KMS-11 (cell line): ENCODE results near the gene DPM2.

ENCODE experiments used
- H2AFZ ChIP-seq: fragments of 200-600 bp; sonication (generic); 2 replicates; pipeline ENCODE4 v1.6.1; 2016; ENCODE audit warnings: antibody characterized with exemption, mixed run types, low read depth
- H3K27ac ChIP-seq: fragments of 200-600 bp; sonication (generic); 2 replicates; pipeline ENCODE4 v1.6.1; 2016; ENCODE audit warnings: mild to moderate bottlenecking, mixed run types
- H3K27me3 ChIP-seq: fragments of 200-600 bp; sonication (generic); 2 replicates; pipeline ENCODE4 v1.6.1; 2017; ENCODE audit warnings: mild to moderate bottlenecking, low read depth, mixed run types, moderate library complexity; ENCODE audit not compliant: insufficient read depth
- H3K36me3 ChIP-seq: fragments of 200-600 bp; sonication (generic); 2 replicates; pipeline ENCODE4 v1.6.1; 2017; ENCODE audit warnings: mild to moderate bottlenecking, mixed run types; ENCODE audit not compliant: insufficient read depth
- H3K4me1 ChIP-seq: fragments of 200-600 bp; sonication (generic); 2 replicates; pipeline ENCODE4 v1.6.1; 2016; ENCODE audit warnings: mild to moderate bottlenecking, low read depth, mixed run types; ENCODE audit not compliant: poor library complexity, severe bottlenecking
- H3K4me2 ChIP-seq: fragments of 200-600 bp; sonication (generic); 2 replicates; pipeline ENCODE4 v1.7.0; 2016; ENCODE audit warnings: mild to moderate bottlenecking, mixed run types
- H3K4me3 ChIP-seq: fragments of 200-600 bp; sonication (generic); IDR thresholded peaks from 2 replicates; pipeline ENCODE4 v1.6.1; 2017; ENCODE audit warnings: low read depth, low read length, mixed read lengths; ENCODE audit not compliant: insufficient read depth
- H3K79me2 ChIP-seq: fragments of 200-600 bp; sonication (generic); 2 replicates; pipeline ENCODE4 v1.6.1; 2016; ENCODE audit warnings: low read depth, mixed run types; ENCODE audit not compliant: insufficient read depth
- H3K9ac ChIP-seq: fragments of 200-600 bp; sonication (generic); 2 replicates; pipeline ENCODE4 v1.6.1; 2016; ENCODE audit warnings: mild to moderate bottlenecking, mixed run types
- H4K20me1 ChIP-seq: fragments of 200-600 bp; sonication (generic); 2 replicates; pipeline ENCODE4 v1.6.1; 2016; ENCODE audit warnings: mild to moderate bottlenecking, mixed run types; ENCODE audit not compliant: insufficient read depth
- TF ChIP-seq, protein P1 (sequence below): fragments of 200-600 bp; sonication (generic); conservative IDR thresholded peaks from 2 replicates; pipeline ENCODE4 v1.6.1; 2017; ENCODE audit warnings: low read depth, mild to moderate bottlenecking, antibody characterized with exemption, low read length, moderate library complexity, mixed read lengths

DPM2 gene

DNA sequence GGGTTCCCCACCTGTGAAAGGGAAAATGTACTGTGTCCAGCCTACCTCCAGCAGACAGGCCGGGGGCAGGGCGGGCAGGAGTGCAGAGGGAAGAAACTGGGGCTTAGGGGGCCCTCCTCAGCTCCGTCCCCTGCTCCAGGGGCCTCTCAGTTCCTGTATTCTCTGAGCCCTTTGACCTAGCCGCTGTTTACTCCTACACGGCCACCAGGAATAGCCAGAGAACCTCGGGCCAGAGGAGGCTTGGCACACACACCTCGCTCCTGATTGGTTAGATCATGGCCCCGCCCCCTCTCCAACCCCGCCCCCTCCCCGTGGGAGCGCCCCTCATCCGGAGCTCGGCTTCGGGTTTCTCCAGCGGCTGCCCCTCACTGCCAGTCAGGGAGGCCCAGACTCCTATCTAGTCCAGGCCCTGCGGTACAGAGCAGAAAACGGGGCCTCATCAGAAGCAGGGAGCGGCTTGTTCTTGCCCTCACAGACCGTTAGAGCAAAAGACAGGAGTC is 40.4 kb downstream of the DPM2 start:
- TF ChIP-seq, protein P1, sequence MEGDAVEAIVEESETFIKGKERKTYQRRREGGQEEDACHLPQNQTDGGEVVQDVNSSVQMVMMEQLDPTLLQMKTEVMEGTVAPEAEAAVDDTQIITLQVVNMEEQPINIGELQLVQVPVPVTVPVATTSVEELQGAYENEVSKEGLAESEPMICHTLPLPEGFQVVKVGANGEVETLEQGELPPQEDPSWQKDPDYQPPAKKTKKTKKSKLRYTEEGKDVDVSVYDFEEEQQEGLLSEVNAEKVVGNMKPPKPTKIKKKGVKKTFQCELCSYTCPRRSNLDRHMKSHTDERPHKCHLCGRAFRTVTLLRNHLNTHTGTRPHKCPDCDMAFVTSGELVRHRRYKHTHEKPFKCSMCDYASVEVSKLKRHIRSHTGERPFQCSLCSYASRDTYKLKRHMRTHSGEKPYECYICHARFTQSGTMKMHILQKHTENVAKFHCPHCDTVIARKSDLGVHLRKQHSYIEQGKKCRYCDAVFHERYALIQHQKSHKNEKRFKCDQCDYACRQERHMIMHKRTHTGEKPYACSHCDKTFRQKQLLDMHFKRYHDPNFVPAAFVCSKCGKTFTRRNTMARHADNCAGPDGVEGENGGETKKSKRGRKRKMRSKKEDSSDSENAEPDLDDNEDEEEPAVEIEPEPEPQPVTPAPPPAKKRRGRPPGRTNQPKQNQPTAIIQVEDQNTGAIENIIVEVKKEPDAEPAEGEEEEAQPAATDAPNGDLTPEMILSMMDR, result no peak
- peaks cover 4% of the 10 kb centered on the region for H3K4me1 ChIP-seq
- H3K79me2 ChIP-seq, result 0 out of 2 replicates have a peak, but pooled peaks cover 4% of the 10 kb centered on the region
- no peak overlapping the region for H3K4me2 ChIP-seq
- no peaks in the 10 kb centered on the region for H4K20me1 ChIP-seq
- H3K36me3 ChIP-seq, result no peaks in the 10 kb centered on the region; the same call in 1 of the 2 replicates
- no peak overlapping the region for H3K9ac ChIP-seq
- H2AFZ ChIP-seq, result no peak overlapping the region
- no peak overlapping the region for H3K4me3 ChIP-seq
- no peak overlapping the region for H3K27ac ChIP-seq
- H3K27me3 ChIP-seq, result no peaks in the 10 kb centered on the region

DNA sequence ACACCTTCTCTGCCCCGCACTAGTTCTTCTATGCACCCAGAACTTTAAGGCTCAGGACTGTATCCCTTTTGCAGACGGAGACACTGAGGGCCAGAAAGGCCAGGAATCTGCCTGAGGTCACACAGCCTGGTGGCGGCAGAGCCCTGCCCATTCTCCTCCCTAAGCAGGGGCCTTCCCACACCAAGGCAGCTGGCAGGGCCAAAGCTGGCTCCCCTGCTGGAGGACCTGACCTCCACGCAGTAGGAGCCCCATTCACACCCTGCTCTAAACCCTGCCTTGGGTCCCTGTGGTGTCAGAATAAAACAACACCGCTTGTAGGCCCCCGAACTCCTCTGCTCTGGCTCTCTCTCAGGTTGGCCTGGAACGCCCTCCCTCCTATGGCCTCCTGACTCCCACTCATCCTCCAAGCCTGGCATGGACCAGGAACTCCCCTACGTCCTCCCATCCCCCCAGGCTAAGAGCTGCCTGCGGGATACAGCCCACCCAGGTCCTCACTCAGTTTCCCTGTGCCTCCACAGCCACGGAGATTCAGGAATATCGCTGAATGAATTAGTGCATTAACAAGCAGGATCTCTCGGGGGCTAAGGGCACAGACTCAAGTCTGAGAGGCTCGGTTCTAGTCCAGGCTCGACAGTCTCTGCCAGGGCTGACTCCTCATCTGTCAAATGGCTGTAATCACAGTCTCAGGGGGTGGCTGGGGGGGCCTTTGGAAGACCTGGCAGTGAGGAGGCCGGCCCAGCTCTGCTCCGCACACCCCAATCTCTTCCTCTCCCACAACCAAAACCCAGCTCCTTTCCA is 41.1 kb downstream of the DPM2 start:
- 0 out of 2 replicates have a peak, but pooled peaks cover 4% of the 10 kb centered on the region for H3K79me2 ChIP-seq
- no peak overlapping the region for H3K9ac ChIP-seq
- H2AFZ ChIP-seq, result no peak overlapping the region
- no peaks in the 10 kb centered on the region for H4K20me1 ChIP-seq
- H3K4me3 ChIP-seq, result no peak overlapping the region
- H3K4me1 ChIP-seq, result peaks cover 4% of the 10 kb centered on the region
- no peaks in the 10 kb centered on the region; the same call in 1 of the 2 replicates for H3K36me3 ChIP-seq
- H3K27ac ChIP-seq, result no peak overlapping the region
- no peaks in the 10 kb centered on the region for H3K27me3 ChIP-seq
- no peak overlapping the region for H3K4me2 ChIP-seq
- TF ChIP-seq, protein P1, result no peak

DNA sequence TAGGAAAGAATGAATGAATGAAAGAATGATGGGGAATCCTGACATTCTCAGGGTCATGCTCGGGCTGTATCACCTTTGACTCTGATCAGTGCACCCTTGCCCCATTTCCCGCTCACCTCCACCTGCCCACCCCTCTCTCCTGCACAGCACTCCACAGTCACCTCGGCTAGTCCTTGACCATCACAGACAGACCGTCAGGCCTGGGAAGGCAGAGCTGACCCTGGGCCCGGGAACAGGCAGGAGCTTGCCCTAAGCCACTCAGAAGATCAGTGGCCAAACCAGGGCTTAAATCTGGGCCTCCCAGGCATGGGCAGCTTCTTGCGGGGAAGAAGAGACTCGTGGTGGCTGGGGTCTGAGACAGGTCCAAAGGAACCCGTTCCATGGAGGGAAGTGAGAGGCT is 41.8 kb downstream of the DPM2 start:
- Histone ChIP-seq H3K4me3 (no peak overlapping the region), H3K4me2 (no peak overlapping the region), H3K9ac (no peak overlapping the region), H3K4me1 (peaks cover 4% of the 10 kb centered on the region), H2AFZ (no peak overlapping the region), H3K36me3 (no peaks in the 10 kb centered on the region; the same call in 1 of the 2 replicates), H3K27me3 (no peaks in the 10 kb centered on the region), H3K79me2 (0 out of 2 replicates have a peak, but pooled peaks cover 4% of the 10 kb centered on the region), H4K20me1 (no peaks in the 10 kb centered on the region), H3K27ac (no peak overlapping the region)
- TF ChIP-seq, protein P1, result no peak

DNA sequence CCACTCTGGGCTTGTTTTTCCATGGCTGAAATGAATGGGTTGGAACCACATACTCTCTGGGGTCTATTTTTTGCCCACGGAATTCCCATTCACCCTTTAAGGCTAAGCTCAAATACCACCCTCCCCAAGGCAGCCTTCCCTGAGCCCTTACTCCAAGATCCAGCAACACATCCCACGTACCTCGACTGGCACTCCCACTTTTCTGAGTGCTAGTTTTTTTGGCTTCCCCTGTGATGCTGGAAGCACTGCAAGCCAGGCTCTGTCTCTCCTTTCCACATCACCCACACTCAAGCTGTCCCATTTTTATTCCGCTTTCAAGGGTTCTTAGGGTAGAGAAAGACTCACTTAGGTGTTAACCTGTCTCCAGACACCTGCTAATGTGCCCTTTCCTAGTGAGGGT is 44.3 kb downstream of the DPM2 start:
- Histone ChIP-seq H3K36me3 (no peaks in the 10 kb centered on the region; the same call in 1 of the 2 replicates), H3K9ac (no peak overlapping the region), H3K4me2 (no peak overlapping the region), H3K79me2 (0 out of 2 replicates have a peak, but pooled peaks cover under 1% of the 10 kb centered on the region), H3K4me3 (no peak overlapping the region), H4K20me1 (no peaks in the 10 kb centered on the region), H2AFZ (no peak overlapping the region), H3K4me1 (no peaks in the 10 kb centered on the region), H3K27me3 (no peaks in the 10 kb centered on the region), H3K27ac (no peak overlapping the region)
- TF ChIP-seq, protein P1, result no peak
